Subcutaneous adipose tissue (tissue), 4 donors: ENCODE measurements around the gene AVEN. TPM values are rescaled to one million over a fixed set of nuclear protein-coding genes. Genes with fewer than 3 reads are reported as not detected.

Experiments
- total RNA-seq, 4 donors: library from RNA; depleted of rRNA; stranded (reverse); fragments of >200 nt; gene quantifications; one replicate each; pipeline ENCODE4 v1.1.0, GENCODE V29; 2016
- TF ChIP-seq, protein P1 (sequence below): fragments of 450-650 bp; IDR thresholded peaks from one replicate; pipeline ENCODE4 v1.5.1; 2016; ENCODE audit warnings: low read depth, mild to moderate bottlenecking, control low read depth, antibody characterized with exemption, moderate library complexity

AVEN gene, protein sequence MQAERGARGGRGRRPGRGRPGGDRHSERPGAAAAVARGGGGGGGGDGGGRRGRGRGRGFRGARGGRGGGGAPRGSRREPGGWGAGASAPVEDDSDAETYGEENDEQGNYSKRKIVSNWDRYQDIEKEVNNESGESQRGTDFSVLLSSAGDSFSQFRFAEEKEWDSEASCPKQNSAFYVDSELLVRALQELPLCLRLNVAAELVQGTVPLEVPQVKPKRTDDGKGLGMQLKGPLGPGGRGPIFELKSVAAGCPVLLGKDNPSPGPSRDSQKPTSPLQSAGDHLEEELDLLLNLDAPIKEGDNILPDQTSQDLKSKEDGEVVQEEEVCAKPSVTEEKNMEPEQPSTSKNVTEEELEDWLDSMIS
- total RNA-seq = 10 to 100 TPM in 3 of 4 donors, 1 to 10 TPM in 1; 8.5 to 26.1 (median 17.5) TPM

DNA sequence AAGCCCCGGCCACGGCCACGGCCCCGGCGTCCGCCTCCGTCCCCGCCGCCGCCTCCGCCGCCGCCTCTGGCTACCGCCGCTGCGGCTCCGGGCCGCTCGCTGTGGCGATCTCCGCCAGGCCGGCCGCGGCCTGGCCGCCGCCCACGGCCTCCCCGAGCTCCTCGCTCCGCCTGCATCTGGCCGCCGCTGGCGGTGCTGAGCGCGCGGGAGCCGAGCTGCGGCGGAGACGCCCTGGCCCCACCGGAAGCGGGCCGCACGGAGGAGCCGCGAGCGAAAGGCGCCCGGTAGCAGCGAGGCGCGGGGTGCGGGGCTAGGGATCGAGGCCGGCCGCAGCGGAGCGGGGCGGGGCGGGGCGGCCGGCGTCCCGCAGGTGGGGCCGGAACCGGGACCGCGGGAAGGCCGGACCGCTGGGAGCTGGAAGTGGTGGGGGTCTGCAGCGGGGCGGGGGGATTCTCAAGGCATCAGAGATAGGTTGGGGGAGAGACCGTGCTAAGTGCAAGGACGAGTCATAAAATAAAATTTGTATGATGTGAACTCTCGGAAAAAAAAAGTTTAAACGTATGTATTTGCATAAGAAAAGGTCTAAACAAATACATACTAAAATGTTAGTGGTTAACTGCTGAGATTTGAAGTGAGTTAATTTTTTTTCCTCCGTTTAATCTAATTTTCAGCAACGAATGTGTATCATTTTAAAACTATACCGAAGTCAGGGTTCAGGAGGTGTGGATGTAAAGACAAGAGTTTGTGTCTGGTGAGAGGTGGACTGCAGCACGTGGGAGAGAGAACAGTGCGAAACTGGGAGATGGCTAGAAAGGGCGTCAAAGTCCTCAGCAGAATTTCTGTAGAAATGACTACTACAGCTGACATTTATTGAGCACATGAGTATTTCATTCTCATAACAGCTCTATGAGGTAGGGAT lies at the start of gene AVEN:
TSS of gene AVEN (minus strand) at position 334 of the 919 bp plus-strand sequence. CDS start at position 176, 158 bp downstream.
- TF ChIP-seq, protein P1, sequence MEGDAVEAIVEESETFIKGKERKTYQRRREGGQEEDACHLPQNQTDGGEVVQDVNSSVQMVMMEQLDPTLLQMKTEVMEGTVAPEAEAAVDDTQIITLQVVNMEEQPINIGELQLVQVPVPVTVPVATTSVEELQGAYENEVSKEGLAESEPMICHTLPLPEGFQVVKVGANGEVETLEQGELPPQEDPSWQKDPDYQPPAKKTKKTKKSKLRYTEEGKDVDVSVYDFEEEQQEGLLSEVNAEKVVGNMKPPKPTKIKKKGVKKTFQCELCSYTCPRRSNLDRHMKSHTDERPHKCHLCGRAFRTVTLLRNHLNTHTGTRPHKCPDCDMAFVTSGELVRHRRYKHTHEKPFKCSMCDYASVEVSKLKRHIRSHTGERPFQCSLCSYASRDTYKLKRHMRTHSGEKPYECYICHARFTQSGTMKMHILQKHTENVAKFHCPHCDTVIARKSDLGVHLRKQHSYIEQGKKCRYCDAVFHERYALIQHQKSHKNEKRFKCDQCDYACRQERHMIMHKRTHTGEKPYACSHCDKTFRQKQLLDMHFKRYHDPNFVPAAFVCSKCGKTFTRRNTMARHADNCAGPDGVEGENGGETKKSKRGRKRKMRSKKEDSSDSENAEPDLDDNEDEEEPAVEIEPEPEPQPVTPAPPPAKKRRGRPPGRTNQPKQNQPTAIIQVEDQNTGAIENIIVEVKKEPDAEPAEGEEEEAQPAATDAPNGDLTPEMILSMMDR = no peak

- TF ChIP-seq, protein P1 = no peak
Measured at GRCh38 chr15:34085746-34086145, 46.7 kb upstream of the AVEN start.

DNA sequence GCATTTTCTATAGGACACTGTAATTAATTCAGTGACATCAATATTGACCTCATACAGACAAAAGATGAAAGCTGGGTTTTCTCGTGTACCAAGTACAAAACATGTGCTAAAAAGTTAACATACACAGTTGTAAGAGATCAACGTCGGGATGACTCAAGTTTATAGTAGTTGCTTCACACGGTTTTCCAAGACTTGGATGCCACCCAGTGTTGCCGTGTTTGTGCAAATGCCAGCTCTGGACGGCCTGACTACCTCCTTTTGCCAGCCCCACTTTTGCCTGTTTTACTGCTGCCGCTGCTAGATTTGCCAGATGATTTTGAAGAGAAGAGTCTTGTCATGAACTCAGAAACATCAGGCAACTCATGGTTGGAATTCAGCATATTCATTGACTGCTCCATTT lies 45.1 kb upstream of the AVEN start:
- TF ChIP-seq, protein P1 = no peak

DNA sequence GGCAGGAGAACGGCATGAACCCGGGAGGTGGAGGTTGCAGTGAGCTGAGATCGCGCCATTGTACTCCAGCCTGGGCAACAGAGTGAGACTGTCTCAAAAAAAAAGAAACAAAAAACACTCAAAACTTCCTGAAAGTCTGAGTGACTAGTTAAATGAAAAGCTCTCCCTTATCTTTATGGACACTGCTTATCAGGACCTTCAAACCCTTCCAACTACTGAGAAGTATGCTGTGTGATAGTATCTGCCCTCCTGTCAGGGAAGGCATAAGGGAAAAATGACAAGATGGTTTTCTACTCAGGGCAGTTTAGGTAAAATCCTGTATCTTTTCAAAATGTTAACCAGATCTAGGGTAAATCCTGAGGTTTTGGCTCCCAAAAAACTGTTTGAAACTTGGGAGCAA lies 40.9 kb upstream of the AVEN start:
- TF ChIP-seq, protein P1 = no peak

- TF ChIP-seq, protein P1 = no peak
Measured at GRCh38 chr15:34078900-34079299, 39.9 kb upstream of the AVEN start.

DNA sequence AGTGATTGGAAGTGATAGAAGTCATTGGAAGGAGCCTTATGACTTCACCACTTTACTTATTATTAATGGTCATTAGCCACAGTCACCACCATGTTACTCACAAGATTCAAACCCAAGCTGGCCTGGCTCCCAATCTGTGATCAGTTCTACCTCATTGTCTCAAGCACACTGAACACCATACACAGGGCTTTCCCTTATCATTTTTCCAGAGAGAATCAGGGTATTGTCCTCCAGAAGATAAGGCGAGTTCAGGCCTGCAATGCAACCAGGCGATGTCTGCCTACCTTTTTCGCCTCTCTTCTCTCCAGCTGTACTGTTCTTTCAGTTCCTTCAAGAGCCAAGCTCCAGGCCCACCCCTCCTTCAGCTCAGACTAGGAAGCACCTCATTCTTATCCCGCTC lies 37.8 kb upstream of the AVEN start:
- TF ChIP-seq, protein P1 = no peak

- TF ChIP-seq, protein P1 = no peak
Measured at GRCh38 chr15:34070003-34070402, 31.0 kb upstream of the AVEN start.
